DOHH2 (cell line): ENCODE data around the gene RUNDC1.

ENCODE experiments used
- H3F3A ChIP-seq: fragments of 200-600 bp; sonication (generic), shearing (Covaris generic); 2 replicates; pipeline ENCODE4 v1.6.0; 2016; ENCODE audit warnings: antibody characterized with exemption, mild to moderate bottlenecking; ENCODE audit not compliant: control insufficient read depth, insufficient read depth
- H3K27ac ChIP-seq: fragments of 200-600 bp; sonication (generic); 2 replicates; pipeline ENCODE4 v1.5.1; 2014; ENCODE audit warnings: low read depth, mild to moderate bottlenecking, low read length, moderate library complexity
- H3K27me3 ChIP-seq: fragments of 200-600 bp; sonication (generic); 2 replicates; pipeline ENCODE4 v1.6.1; 2014; ENCODE audit warnings: mild to moderate bottlenecking, low read length, mixed read lengths; ENCODE audit not compliant: control insufficient read depth
- H3K36me3 ChIP-seq: fragments of 200-600 bp; sonication (generic); 2 replicates; pipeline ENCODE4 v1.6.1; 2014; ENCODE audit warnings: mild to moderate bottlenecking, low read length, moderate library complexity, mixed read lengths; ENCODE audit not compliant: control insufficient read depth
- H3K4me1 ChIP-seq: fragments of 200-600 bp; sonication (generic); 2 replicates; pipeline ENCODE4 v1.6.1; 2014; ENCODE audit warnings: mild to moderate bottlenecking, low read length, mixed read lengths; ENCODE audit not compliant: control insufficient read depth
- H3K4me2 ChIP-seq: fragments of 200-600 bp; sonication (generic); 2 replicates; pipeline ENCODE4 v1.6.0; 2014; ENCODE audit warnings: mild to moderate bottlenecking, low read length, moderate library complexity
- H3K4me3 ChIP-seq: fragments of 200-600 bp; sonication (generic); 2 replicates; pipeline ENCODE4 v1.5.1; 2014; ENCODE audit warnings: mild to moderate bottlenecking, low read length, mixed read lengths
- H3K79me2 ChIP-seq: fragments of 200-600 bp; sonication (generic); 2 replicates; pipeline ENCODE4 v1.6.1; 2014; ENCODE audit warnings: mild to moderate bottlenecking, low read length, mixed read lengths; ENCODE audit not compliant: control insufficient read depth
- H3K9me2 ChIP-seq: fragments of 200-600 bp; sonication (generic); replicated peaks from 2 replicates; pipeline ENCODE4 v1.6.1; 2014; ENCODE audit warnings: mild to moderate bottlenecking, low read length, mixed read lengths; ENCODE audit not compliant: control insufficient read depth
- H3K9me3 ChIP-seq: fragments of 200-600 bp; sonication (generic); 2 replicates; pipeline ENCODE4 v1.6.1; 2014; ENCODE audit warnings: antibody characterized with exemption, low read length, mixed read lengths; ENCODE audit not compliant: control insufficient read depth, insufficient read depth
- H4K20me1 ChIP-seq: fragments of 200-600 bp; sonication (generic); 2 replicates; pipeline ENCODE4 v1.6.0; 2014; ENCODE audit warnings: low read depth, mild to moderate bottlenecking, antibody characterized with exemption, low read length, moderate library complexity; ENCODE audit not compliant: control insufficient read depth, insufficient read depth
- EZH2phosphoT487 ChIP-seq: fragments of 200-600 bp; sonication (generic); IDR thresholded peaks from 2 replicates; pipeline ENCODE4 v1.6.1; 2017; ENCODE audit warnings: borderline replicate concordance, mild to moderate bottlenecking, antibody characterized with exemption, low read length, moderate library complexity, mixed read lengths
- TF ChIP-seq, protein P1 (sequence below): fragments of 200-600 bp; sonication (generic); IDR thresholded peaks from one replicate; pipeline ENCODE4 v1.5.1; 2014; ENCODE audit warnings: antibody characterized with exemption, mild to moderate bottlenecking, low read depth, low read length; ENCODE audit not compliant: poor library complexity, severe bottlenecking

RUNDC1 gene

DNA sequence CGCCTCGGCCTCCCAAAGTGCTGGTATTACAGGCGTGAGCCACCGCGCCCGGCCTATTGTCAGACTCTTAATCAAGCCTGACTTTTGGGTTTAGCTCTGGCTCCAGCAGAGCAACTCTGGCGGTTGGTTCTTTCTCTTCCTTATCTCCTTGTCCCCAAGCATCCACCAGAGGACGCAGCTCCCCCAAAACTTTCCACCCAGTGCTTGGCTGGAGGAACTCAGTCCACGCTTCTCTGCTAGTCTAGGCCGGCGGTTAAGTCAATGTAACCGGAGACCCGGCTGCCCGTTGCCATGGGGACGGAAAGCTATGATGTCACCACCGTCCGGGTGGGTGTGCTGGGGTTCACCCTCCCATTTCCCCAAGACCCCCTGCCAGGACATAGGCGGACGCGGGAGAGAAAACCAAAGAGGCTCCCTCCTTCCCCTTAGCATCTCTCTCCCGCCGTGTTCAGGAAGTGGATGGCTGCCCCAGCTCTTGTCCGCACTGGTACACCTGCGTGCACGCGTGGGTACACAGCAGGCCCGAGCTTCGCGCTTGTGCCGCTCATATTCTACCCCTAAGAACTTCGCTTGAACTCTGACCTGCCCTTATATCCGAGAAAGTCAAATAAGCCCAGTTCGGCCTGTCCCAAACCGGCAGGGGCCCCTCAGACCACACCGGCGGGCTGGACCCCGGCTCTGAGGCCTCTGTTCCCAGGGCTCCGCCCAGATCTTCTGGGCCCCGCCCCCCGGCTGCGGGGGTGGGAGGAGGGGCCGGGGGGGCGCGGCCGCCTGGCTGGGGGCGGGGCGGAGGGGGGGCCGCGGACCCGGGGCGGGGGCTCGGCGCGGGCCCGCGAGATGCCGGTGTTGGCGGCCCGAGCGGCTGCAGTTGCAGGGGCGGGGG, 44.3 kb downstream of the RUNDC1 start, which contains the start of gene RND2:
Gene RND2, plus strand, starts transcription at position 825 of the 883 bp plus-strand sequence. CDS start 117 bp downstream, outside the sequence.
- no peak within 1 kb of the TSS for H3K27ac ChIP-seq
- H3K79me2 ChIP-seq: no peaks in the 10 kb centered on the region
- H3K4me2 ChIP-seq: peak within 1 kb of the TSS; percentile 98
- H4K20me1 ChIP-seq: no peaks in the 10 kb centered on the region
- no peaks in the 10 kb centered on the region for H3K9me2 ChIP-seq
- H3K27me3 ChIP-seq: peaks cover 19% of the 10 kb centered on the region
- TF ChIP-seq EZH2phosphoT487: no peak
- TF ChIP-seq, protein P1, sequence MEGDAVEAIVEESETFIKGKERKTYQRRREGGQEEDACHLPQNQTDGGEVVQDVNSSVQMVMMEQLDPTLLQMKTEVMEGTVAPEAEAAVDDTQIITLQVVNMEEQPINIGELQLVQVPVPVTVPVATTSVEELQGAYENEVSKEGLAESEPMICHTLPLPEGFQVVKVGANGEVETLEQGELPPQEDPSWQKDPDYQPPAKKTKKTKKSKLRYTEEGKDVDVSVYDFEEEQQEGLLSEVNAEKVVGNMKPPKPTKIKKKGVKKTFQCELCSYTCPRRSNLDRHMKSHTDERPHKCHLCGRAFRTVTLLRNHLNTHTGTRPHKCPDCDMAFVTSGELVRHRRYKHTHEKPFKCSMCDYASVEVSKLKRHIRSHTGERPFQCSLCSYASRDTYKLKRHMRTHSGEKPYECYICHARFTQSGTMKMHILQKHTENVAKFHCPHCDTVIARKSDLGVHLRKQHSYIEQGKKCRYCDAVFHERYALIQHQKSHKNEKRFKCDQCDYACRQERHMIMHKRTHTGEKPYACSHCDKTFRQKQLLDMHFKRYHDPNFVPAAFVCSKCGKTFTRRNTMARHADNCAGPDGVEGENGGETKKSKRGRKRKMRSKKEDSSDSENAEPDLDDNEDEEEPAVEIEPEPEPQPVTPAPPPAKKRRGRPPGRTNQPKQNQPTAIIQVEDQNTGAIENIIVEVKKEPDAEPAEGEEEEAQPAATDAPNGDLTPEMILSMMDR: peak; percentile 74
- H3K9me3 ChIP-seq: no peaks in the 10 kb centered on the region
- peak within 1 kb of the TSS; percentile 88 for H3K4me3 ChIP-seq
- no peaks in the 10 kb centered on the region for H3K36me3 ChIP-seq
- H3F3A ChIP-seq: peaks cover 5% of the 10 kb centered on the region; the same call in 1 of the 2 replicates
- H3K4me1 ChIP-seq: peaks cover 18% of the 10 kb centered on the region

- H3K4me2 ChIP-seq: peak overlapping the region; percentile 44; the same call in 1 of the 2 replicates
- H3K36me3 ChIP-seq: no peaks in the 10 kb centered on the region
- H3K9me3 ChIP-seq: no peaks in the 10 kb centered on the region
Measured at GRCh38 chr17:43025290-43025657, 44.9 kb downstream of the RUNDC1 start.

DNA sequence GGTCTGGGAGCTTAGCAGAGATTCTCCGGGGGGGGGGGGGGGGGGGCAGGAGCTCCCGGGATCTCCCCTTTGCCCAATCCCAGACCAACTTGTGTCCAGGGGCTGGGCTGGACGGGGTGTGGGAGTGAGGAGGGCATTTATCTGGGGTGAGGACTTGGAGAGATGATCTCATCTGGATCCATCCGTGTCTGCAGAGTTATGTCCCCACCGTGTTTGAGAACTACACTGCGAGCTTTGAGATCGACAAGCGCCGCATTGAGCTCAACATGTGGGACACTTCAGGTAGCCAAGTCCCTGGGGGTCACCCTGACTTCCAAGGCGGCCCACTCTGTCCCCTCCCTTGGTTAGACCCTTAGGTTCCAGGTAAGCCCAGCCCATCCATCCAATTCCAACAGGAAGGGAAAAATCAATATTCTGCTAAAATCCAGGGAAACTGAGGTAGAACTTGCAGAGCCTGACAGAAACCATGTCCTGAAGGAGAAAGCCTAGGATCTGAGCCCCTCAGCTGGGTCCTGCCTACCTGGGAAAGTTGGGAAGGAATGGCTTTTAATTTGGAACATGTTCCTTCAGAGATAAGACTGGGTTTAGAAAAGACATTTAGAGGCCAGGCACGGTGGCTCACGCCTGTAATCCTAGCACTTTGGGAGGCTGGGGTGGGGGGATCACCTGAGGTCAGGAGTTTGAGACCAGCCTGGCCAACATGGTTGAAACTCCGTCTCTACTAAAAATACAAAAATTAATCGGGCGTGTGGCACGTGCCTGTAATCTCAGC, 45.6 kb downstream of the RUNDC1 start:
- Histone ChIP-seq H3K9me3 (no peaks in the 10 kb centered on the region), H3K79me2 (no peaks in the 10 kb centered on the region), H4K20me1 (no peaks in the 10 kb centered on the region), H3K27me3 (peaks cover 22% of the 10 kb centered on the region), H3K4me1 (peaks cover 17% of the 10 kb centered on the region), H3F3A (peaks cover 5% of the 10 kb centered on the region; the same call in 1 of the 2 replicates), H3K4me3 (no peak overlapping the region), H3K4me2 (no peak overlapping the region), H3K9me2 (no peaks in the 10 kb centered on the region), H3K27ac (no peak overlapping the region), H3K36me3 (no peaks in the 10 kb centered on the region)
- no peak for TF ChIP-seq EZH2phosphoT487
- TF ChIP-seq, protein P1: no peak

More at GRCh38 chr17:43025290-43025657, 44.9 kb downstream of the RUNDC1 start:
- Histone ChIP-seq H3K4me1 (peaks cover 18% of the 10 kb centered on the region), H3K79me2 (no peaks in the 10 kb centered on the region), H3F3A (peaks cover 5% of the 10 kb centered on the region; the same call in 1 of the 2 replicates), H3K4me3 (peak overlapping the region; percentile 27; the same call in 1 of the 2 replicates), H3K27ac (no peak overlapping the region), H3K27me3 (peaks cover 20% of the 10 kb centered on the region), H3K9me2 (no peaks in the 10 kb centered on the region), H4K20me1 (no peaks in the 10 kb centered on the region)
- TF ChIP-seq, protein P1: no peak
- TF ChIP-seq EZH2phosphoT487: no peak
